Esophagus (tissue), 2 donors: ENCODE results near the gene PPP2R2C. TPM values are rescaled to one million over a fixed set of nuclear protein-coding genes. Genes with fewer than 3 reads are reported as not detected.

ENCODE experiments used
- H3K27ac ChIP-seq, 2 donors: one replicate each; pipeline ENCODE4 v1.5.1; 2013; ENCODE audit warnings: low read depth in 2 of 2, mild to moderate bottlenecking in 2 of 2, inconsistent platforms in 1 of 2, low read length in 1 of 2, moderate library complexity in 1 of 2
- H3K27me3 ChIP-seq, 2 donors: one replicate each; pipeline ENCODE4 v1.6.1; 2013; ENCODE audit warnings: low read length in 2 of 2, control low read depth in 1 of 2, mild to moderate bottlenecking in 1 of 2; ENCODE audit not compliant: insufficient read depth in 2 of 2, control insufficient read depth in 1 of 2
- H3K36me3 ChIP-seq, 2 donors: one replicate each; pipeline ENCODE4 v1.6.1; 2013; ENCODE audit warnings: low read length in 1 of 2; ENCODE audit not compliant: control insufficient read depth in 2 of 2, insufficient read depth in 2 of 2
- H3K4me1 ChIP-seq, 2 donors: one replicate each; pipeline ENCODE4 v1.6.1; 2013; ENCODE audit warnings: low read length in 1 of 2; ENCODE audit not compliant: control insufficient read depth in 2 of 2, insufficient read depth in 2 of 2
- H3K4me3 ChIP-seq, 2 donors: one replicate each; pipeline ENCODE4 v1.5.1; 2013; ENCODE audit warnings: low read length in 2 of 2, mild to moderate bottlenecking in 2 of 2, low read depth in 1 of 2, moderate library complexity in 1 of 2
- H3K9me3 ChIP-seq, 2 donors: one replicate each; pipeline ENCODE4 v1.6.1; 2013; ENCODE audit warnings: mild to moderate bottlenecking in 2 of 2, low read depth in 1 of 2, low read length in 1 of 2, moderate library complexity in 1 of 2; ENCODE audit not compliant: control insufficient read depth in 2 of 2, insufficient read depth in 1 of 2
- WGBS, 2 donors: extraction: QIAGEN DNeasy Blood & Tissue Kit; methylation state at CpG; one replicate each; pipeline ENCODE4 v1.1.7; 2013; 5-methylcytosine and 5-hydroxymethylcytosine counted together
- polyA plus RNA-seq, 2 donors: library from polyadenylated mRNA; stranded (reverse); fragments of 200-250 nt; gene quantifications; one replicate each; pipeline ENCODE4 v1.2.3, GENCODE V29; 2013
- donor health status: healthy with polysubstance abuse.
- donor health status: Bipolar disorder and iron deficiency.

Gene PPP2R2C
- polyA plus RNA-seq, 2 donors, result 23.2 to 26.7 TPM

- Histone ChIP-seq H3K9me3 (no peaks in the 10 kb centered on the region), H3K4me1 (peaks cover 6 to 39% of the 10 kb centered on the region in 2 donors), H3K27ac (no peak overlapping the region), H3K36me3 (peaks cover 0 to 6% of the 10 kb centered on the region in 2 donors), H3K27me3 (no peaks in the 10 kb centered on the region), H3K4me3 (no peak overlapping the region)
- 74 to 78% methylated on average over 9 of the region's 9 CpGs for WGBS, 2 donors
These were observed 48.0 kb downstream of the PPP2R2C start for GRCh38 chr4:6424425-6424824.

DNA sequence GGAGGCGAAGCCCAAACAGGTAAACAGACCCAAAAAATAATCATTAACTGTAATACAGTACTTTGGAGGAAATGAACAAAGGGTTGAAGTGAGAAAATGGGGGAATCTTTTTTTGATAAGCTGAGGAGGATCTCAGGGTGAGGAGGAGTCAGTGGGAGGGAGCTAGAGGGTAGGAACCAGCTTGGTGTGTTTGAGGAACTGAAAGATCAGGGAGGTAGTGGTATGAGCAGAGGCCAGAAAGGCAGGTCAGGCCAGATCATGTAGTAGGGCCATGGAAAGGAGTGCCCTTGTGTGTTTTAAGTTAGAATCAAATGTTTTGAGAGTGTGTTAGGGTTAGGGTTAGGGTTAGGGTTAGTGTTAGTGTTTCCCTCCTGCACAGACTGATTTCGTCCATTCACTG lies 48.8 kb downstream of the PPP2R2C start:
- no peak overlapping the region for H3K4me3 ChIP-seq
- no peaks in the 10 kb centered on the region for H3K27me3 ChIP-seq
- no peaks in the 10 kb centered on the region for H3K9me3 ChIP-seq
- H3K36me3 ChIP-seq, result peaks cover 0 to 6% of the 10 kb centered on the region in 2 donors
- H3K27ac ChIP-seq, result peak overlapping the region; percentile 67
- H3K4me1 ChIP-seq, result peaks cover 6 to 39% of the 10 kb centered on the region in 2 donors
- WGBS, 2 donors, result 64 to 69% methylated on average over 2 of the region's 2 CpGs

DNA sequence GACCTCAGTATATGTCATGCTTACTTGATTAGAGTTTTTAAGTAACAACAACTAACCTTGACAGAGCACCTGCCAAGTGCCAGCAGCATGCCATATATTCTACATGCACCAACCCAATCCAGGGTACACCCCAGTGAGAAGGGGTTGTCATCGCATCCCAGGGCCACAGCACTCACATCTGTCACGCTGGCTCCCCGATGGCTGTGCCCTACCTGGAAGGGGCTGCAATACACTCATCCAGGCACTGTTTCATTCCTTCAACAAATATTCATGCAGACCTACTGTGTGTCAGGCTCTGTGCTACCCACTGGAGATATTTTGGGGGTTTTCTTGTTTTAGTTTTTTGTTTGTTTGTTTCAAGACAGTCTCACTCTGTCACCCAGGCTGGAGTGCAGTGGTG lies 49.5 kb downstream of the PPP2R2C start:
- no peak overlapping the region for H3K27ac ChIP-seq
- H3K4me1 ChIP-seq, result peaks cover 6 to 35% of the 10 kb centered on the region in 2 donors
- no peak overlapping the region for H3K4me3 ChIP-seq
- 89 to 98% methylated on average over 3 of the region's 3 CpGs for WGBS, 2 donors
- H3K9me3 ChIP-seq, result no peaks in the 10 kb centered on the region
- H3K36me3 ChIP-seq, result peaks cover 0 to 6% of the 10 kb centered on the region in 2 donors
- no peaks in the 10 kb centered on the region for H3K27me3 ChIP-seq

- no peak overlapping the region for H3K27ac ChIP-seq
- no peak overlapping the region for H3K4me3 ChIP-seq
- 93 to 94% methylated on average over 9 of the region's 9 CpGs for WGBS, 2 donors
- peaks cover 0 to 6% of the 10 kb centered on the region in 2 donors for H3K36me3 ChIP-seq
- H3K9me3 ChIP-seq, result no peaks in the 10 kb centered on the region
- H3K27me3 ChIP-seq, result no peaks in the 10 kb centered on the region
- peaks cover 5 to 31% of the 10 kb centered on the region in 2 donors for H3K4me1 ChIP-seq
These were observed 50.3 kb downstream of the PPP2R2C start for GRCh38 chr4:6422105-6422504.

GRCh38 chr4:6421397-6421796 lies 51.0 kb downstream of the PPP2R2C start:
- 91 to 92% methylated on average over 18 of the region's 18 CpGs for WGBS, 2 donors
- no peaks in the 10 kb centered on the region for H3K9me3 ChIP-seq
- no peak overlapping the region for H3K27ac ChIP-seq
- peaks cover 0 to 6% of the 10 kb centered on the region in 2 donors for H3K36me3 ChIP-seq
- H3K4me1 ChIP-seq, result peaks cover 3 to 27% of the 10 kb centered on the region in 2 donors
- no peak overlapping the region for H3K4me3 ChIP-seq
- H3K27me3 ChIP-seq, result no peaks in the 10 kb centered on the region

DNA sequence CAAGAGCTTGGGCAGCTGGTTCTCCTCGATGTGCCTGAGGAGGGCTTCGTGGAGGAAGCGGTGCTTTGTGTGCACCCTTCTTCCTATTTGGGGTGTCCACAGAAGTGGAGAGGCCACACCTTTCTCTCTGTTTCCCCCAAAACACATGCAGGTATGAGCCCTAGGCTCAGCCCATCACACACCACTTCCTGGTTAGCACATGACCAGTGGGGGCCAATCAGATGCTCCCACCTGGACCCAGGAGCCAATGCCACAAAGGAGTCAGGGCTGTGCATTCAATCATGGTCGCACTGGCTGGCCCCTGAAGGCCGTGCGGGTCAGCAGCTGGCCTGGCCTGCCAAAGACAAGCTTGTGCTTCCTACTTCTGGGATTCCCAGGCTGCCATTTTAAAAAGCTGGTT lies 51.4 kb downstream of the PPP2R2C start:
- WGBS, 2 donors, result 94 to 95% methylated on average over 6 of the region's 6 CpGs
- Histone ChIP-seq H3K9me3 (no peaks in the 10 kb centered on the region), H3K4me1 (peaks cover 3 to 22% of the 10 kb centered on the region in 2 donors), H3K4me3 (no peak overlapping the region), H3K36me3 (peaks cover 0 to 6% of the 10 kb centered on the region in 2 donors), H3K27ac (no peak overlapping the region), H3K27me3 (no peaks in the 10 kb centered on the region)

- H3K9me3 ChIP-seq, result no peaks in the 10 kb centered on the region
- peaks cover 3 to 13% of the 10 kb centered on the region in 2 donors for H3K4me1 ChIP-seq
- H3K27ac ChIP-seq, result no peak overlapping the region
- no peaks in the 10 kb centered on the region for H3K27me3 ChIP-seq
- 75 to 85% methylated on average over 7 of the region's 7 CpGs for WGBS, 2 donors
- H3K36me3 ChIP-seq, result peaks cover 0 to 4% of the 10 kb centered on the region in 2 donors
- H3K4me3 ChIP-seq, result no peak overlapping the region
These were observed 52.4 kb downstream of the PPP2R2C start for GRCh38 chr4:6420036-6420435.

DNA sequence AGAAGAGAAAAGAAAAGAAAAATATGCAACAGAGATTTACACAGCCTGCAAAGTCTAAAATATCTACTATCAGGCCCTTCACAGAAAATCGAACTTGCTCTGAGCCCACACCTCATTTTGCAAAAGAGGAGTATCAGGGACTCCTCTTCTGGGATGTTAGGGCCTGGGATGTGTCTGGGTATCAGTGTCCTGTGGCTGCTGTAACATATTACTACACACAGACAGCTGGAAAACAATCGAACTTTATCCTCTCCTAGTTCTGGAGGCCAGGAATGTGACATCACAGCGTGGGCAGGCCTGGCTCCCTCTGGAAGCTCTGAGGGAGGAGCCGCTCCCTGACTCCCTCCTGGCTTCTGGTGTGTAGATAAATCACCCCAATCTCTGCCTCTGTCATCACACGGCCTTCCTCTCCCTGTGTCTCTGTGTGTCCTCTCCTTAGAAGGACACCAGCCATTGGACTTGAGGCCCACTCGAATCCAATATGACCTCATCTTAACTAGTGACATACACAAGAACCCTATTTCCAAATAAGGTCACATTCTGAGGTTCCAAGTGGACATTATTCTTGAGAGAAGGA lies 52.9 kb downstream of the PPP2R2C start:
- no peaks in the 10 kb centered on the region for H3K27me3 ChIP-seq
- H3K4me1 ChIP-seq, result peaks cover 3 to 8% of the 10 kb centered on the region in 2 donors
- no peak overlapping the region for H3K27ac ChIP-seq
- WGBS, 2 donors, result 44 to 60% methylated on average over 6 of the region's 6 CpGs
- H3K9me3 ChIP-seq, result no peaks in the 10 kb centered on the region
- H3K36me3 ChIP-seq, result peaks cover 0 to 4% of the 10 kb centered on the region in 2 donors
- H3K4me3 ChIP-seq, result no peak overlapping the region

DNA sequence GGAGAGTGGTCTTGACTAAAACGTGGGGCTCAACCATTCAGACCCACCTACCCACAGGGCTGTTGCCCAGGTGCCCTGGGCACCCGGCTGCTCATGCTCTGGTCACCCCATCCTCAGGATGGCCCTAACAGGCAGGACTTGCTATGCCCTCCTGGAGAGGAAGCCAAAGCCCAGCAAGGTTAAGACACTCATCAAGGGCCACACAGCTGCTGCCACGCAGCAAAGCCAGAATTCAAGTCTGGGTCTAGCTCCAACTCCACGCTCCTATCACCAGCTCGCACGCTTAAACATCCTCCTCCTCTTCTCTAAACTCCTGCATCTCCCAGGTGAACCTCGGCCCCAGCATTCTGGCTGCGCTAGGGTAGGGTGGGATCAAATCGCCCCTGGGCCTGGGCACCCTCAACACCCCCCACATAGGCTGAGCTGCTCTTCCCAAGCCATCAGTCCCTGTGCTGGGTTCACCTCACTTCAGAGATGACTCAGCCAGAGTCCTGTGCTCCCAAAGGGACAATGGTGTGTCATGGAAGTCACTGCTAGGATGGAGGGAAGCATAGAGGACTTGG lies 54.1 kb downstream of the PPP2R2C start:
- Histone ChIP-seq H3K4me1 (no peaks in the 10 kb centered on the region), H3K27ac (no peak overlapping the region), H3K27me3 (no peaks in the 10 kb centered on the region), H3K4me3 (no peak overlapping the region), H3K9me3 (no peaks in the 10 kb centered on the region), H3K36me3 (peaks cover 0 to 4% of the 10 kb centered on the region in 2 donors)
- 87 to 92% methylated on average over 9 of the region's 9 CpGs for WGBS, 2 donors

- H3K27ac ChIP-seq, result no peak overlapping the region
- 61 to 71% methylated on average over 12 of the region's 12 CpGs for WGBS, 2 donors
- no peaks in the 10 kb centered on the region for H3K27me3 ChIP-seq
- no peak overlapping the region for H3K4me3 ChIP-seq
- peaks cover 0 to 4% of the 10 kb centered on the region in 2 donors for H3K36me3 ChIP-seq
- H3K4me1 ChIP-seq, result no peaks in the 10 kb centered on the region
- H3K9me3 ChIP-seq, result peaks cover 0 to 2% of the 10 kb centered on the region in 2 donors
These were observed 54.8 kb downstream of the PPP2R2C start for GRCh38 chr4:6417516-6418050.
